Ishikawa (cell line): ENCODE measurements around the gene DCUN1D1.

Experiments
- CEBPB ChIP-seq: IDR thresholded peaks from 2 replicates; pipeline ENCODE4 v1.6.1; 2012
- CREB1 ChIP-seq: IDR thresholded peaks from 2 replicates; pipeline ENCODE4 v1.6.1; 2012; ENCODE audit warnings: low read depth
- EGR1 ChIP-seq: IDR thresholded peaks from 2 replicates; pipeline ENCODE4 v1.6.1; 2012
- EP300 ChIP-seq: IDR thresholded peaks from 2 replicates; pipeline ENCODE4 v1.6.1; 2012; ENCODE audit warnings: borderline replicate concordance
- FOXM1 ChIP-seq: IDR thresholded peaks from 2 replicates; pipeline ENCODE4 v1.6.1; 2012; ENCODE audit warnings: low read depth, borderline replicate concordance
- MAX ChIP-seq: IDR thresholded peaks from 2 replicates; pipeline ENCODE4 v1.6.1; 2012
- NFIC ChIP-seq: IDR thresholded peaks from 2 replicates; pipeline ENCODE4 v1.6.1; 2012
- RAD21 ChIP-seq: IDR thresholded peaks from 2 replicates; pipeline ENCODE4 v1.6.1; 2012; ENCODE audit warnings: low read depth
- REST ChIP-seq: IDR thresholded peaks from 2 replicates; pipeline ENCODE4 v1.6.1; 2012; ENCODE audit warnings: low read depth, mild to moderate bottlenecking
- TAF1 ChIP-seq: IDR thresholded peaks from 2 replicates; pipeline ENCODE4 v1.6.1; 2012; ENCODE audit warnings: low read depth, mild to moderate bottlenecking
- TCF12 ChIP-seq: IDR thresholded peaks from 2 replicates; pipeline ENCODE4 v1.6.1; 2012; ENCODE audit warnings: low read depth
- TEAD4 ChIP-seq: IDR thresholded peaks from 2 replicates; pipeline ENCODE4 v1.6.1; 2012
- USF1 ChIP-seq: IDR thresholded peaks from 2 replicates; pipeline ENCODE4 v1.6.1; 2012
- YY1 ChIP-seq: IDR thresholded peaks from 2 replicates; pipeline ENCODE4 v1.6.1; 2012; ENCODE audit warnings: low read depth
- ZBTB7A ChIP-seq: IDR thresholded peaks from 2 replicates; pipeline ENCODE4 v1.6.1; 2012; ENCODE audit warnings: low read depth

Gene DCUN1D1

GRCh38 chr3:182967218-182968204, 12.8 kb downstream of the DCUN1D1 start:
- no peak for TF ChIP-seq USF1
- no peak for TF ChIP-seq CEBPB
- no peak for TF ChIP-seq FOXM1
- TF ChIP-seq MAX: no peak
- TF ChIP-seq REST: no peak
- no peak for TF ChIP-seq TAF1
- TF ChIP-seq TCF12: no peak
- TF ChIP-seq EGR1: no peak
- no peak for TF ChIP-seq RAD21
- no peak for TF ChIP-seq CREB1
- TF ChIP-seq ZBTB7A: no peak
- no peak for TF ChIP-seq YY1
- no peak for TF ChIP-seq TEAD4
- no peak for TF ChIP-seq EP300
- no peak for TF ChIP-seq NFIC

- TF ChIP-seq USF1 (no peak), ZBTB7A (no peak), YY1 (no peak), FOXM1 (no peak), EP300 (no peak), TCF12 (no peak)
Observed at GRCh38 chr3:182965861-182966366, 14.4 kb downstream of the DCUN1D1 start.

GRCh38 chr3:182964179-182964578, 16.2 kb downstream of the DCUN1D1 start:
- no peak for TF ChIP-seq YY1
- TF ChIP-seq ZBTB7A: no peak
- no peak for TF ChIP-seq RAD21
- no peak for TF ChIP-seq EGR1
- no peak for TF ChIP-seq CREB1
- TF ChIP-seq TAF1: no peak
- no peak for TF ChIP-seq TEAD4
- no peak for TF ChIP-seq REST
- TF ChIP-seq NFIC: no peak
- TF ChIP-seq CEBPB: no peak
- TF ChIP-seq FOXM1: no peak
- no peak for TF ChIP-seq TCF12
- TF ChIP-seq MAX: no peak
- TF ChIP-seq USF1: no peak
- TF ChIP-seq EP300: no peak

GRCh38 chr3:182962166-182962565, 18.2 kb downstream of the DCUN1D1 start:
- no peak for TF ChIP-seq EGR1
- no peak for TF ChIP-seq YY1
- no peak for TF ChIP-seq EP300
- TF ChIP-seq CEBPB: no peak
- TF ChIP-seq MAX: no peak
- no peak for TF ChIP-seq TCF12
- no peak for TF ChIP-seq USF1
- TF ChIP-seq CREB1: no peak
- TF ChIP-seq TAF1: no peak
- no peak for TF ChIP-seq FOXM1
- TF ChIP-seq NFIC: no peak
- TF ChIP-seq ZBTB7A: no peak
- TF ChIP-seq RAD21: no peak
- no peak for TF ChIP-seq TEAD4
